NCI-H1417 (cell line): Measurements from ENCODE around the gene TTR.

Source experiments
- DNase-seq, 3 experiments: peaks; one replicate each; lab custom pipeline; 2025; lab: John Stamatoyannopoulos, UW

The TTR gene

DNA sequence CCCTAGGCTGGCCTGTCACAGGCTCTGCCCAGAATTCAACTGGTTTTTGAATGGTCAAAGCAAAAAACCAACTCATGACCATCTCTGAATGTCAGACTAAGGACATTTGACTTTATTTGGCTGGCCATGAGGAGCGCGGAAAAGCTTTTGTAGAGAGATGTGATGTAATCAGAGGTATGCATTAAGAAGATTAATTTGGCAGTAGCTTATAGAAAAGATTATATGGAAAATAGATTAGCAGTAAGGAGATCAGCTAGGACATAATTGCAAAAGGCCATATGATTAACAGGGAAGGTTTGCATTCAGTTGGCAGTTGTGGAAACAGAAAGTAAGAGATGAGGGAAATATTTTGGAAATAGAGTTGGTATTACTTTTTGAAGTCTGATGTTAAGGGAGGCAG, 12.3 kb upstream of the TTR start:
- no peak for DNase-seq

- no peak for DNase-seq
These were observed 10.0 kb upstream of the TTR start for GRCh38 chr18:31581498-31582197.

DNA sequence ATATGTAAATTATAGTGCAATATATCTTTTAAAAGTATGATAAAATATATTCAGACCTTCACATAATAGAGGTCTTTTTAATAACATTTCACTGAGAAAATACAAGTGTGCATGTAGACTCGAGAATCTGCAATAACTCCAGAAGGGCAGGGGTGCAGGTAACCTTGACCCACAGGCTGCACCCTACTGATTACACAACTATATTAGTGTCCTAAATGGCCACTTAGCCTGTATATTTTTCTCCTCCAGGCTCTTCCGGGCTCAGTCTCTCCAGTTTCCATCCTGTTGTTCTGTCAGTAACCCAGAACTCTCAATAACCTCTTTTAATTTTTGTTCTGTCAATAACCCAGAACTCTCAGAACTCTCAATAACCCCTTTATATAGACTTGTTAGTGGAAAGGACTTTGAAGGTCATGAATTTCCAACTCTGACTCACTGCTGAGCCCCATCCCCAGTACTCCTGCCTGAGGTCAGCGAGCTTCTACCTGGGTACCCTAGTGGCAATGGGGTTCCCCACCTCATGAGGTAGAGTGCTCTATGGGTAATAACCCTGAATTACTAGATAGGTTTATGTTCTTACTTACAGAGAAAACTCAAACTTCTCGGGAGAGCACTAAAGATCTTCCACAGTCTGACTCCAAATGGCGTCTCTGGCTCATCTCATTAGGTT, 8.4 kb upstream of the TTR start:
- DNase-seq = no peak

GRCh38 chr18:31585991-31586390, 5.7 kb upstream of the TTR start:
- no peak for DNase-seq

DNA sequence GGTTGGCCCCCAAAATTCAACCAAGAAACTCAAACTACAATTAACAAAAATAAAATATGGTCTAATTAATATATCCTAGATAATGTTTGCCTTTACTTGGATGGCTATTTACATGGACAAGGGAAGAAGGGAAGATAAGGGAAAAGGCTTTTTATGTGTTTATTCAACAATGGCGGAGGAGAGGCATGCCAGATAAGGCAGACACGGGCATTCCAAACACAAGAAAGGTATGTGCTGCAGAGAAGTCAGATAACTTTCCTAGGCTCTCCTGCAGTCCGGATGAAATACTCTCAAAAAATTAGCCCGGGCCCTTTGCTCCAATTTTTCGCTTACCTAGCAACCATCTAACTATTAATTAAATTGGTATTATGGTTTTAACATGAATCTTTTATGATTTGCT, 5.1 kb upstream of the TTR start:
- DNase-seq = no peak

DNA sequence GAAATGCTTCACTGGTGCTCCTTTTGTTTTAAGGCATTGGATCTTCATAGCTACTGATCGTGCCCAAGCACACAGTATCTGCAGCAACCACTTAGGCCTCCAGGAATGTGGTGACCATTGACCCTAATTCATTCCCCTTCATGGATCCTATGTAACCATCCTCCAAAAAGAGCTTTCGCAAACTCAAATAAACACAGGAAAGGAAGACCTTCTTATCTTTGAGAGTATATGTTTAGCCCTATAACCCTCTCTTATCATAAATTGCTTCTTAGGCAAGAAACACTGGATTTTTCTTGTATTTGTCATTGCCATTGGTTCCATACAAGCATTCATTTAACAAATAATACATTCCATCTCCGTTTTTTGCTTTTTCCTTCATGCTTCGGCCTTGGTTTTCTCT, 4.1 kb upstream of the TTR start:
- DNase-seq = no peak

- no peak for DNase-seq
These were observed 1.1 kb upstream of the TTR start for GRCh38 chr18:31590570-31590969.

GRCh38 chr18:31591113-31591512, 564 bp upstream of the TTR start:
- DNase-seq = no peak

- DNase-seq = peak in 1 of 3 experiments; percentile 2
These were observed 955 bp downstream of the TTR start for GRCh38 chr18:31592506-31593157.

- no peak for DNase-seq
These were observed 3.6 kb downstream of the TTR start for GRCh38 chr18:31595121-31595771.

DNA sequence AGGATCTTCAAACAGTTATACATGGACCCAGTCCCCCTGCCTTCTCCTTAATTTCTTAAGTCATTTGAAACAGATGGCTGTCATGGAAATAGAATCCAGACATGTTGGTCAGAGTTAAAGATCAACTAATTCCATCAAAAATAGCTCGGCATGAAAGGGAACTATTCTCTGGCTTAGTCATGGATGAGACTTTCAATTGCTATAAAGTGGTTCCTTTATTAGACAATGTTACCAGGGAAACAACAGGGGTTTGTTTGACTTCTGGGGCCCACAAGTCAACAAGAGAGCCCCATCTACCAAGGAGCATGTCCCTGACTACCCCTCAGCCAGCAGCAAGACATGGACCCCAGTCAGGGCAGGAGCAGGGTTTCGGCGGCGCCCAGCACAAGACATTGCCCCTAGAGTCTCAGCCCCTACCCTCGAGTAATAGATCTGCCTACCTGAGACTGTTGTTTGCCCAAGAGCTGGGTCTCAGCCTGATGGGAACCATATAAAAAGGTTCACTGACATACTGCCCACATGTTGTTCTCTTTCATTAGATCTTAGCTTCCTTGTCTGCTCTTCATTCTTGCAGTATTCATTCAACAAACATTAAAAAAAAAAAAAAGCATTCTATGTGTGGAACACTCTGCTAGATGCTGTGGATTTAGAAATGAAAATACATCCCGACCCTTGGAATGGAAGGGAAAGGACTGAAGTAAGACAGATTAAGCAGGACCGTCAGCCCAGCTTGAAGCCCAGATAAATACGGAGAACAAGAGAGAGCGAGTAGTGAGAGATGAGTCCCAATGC, 4.6 kb downstream of the TTR start:
- DNase-seq = no peak

DNA sequence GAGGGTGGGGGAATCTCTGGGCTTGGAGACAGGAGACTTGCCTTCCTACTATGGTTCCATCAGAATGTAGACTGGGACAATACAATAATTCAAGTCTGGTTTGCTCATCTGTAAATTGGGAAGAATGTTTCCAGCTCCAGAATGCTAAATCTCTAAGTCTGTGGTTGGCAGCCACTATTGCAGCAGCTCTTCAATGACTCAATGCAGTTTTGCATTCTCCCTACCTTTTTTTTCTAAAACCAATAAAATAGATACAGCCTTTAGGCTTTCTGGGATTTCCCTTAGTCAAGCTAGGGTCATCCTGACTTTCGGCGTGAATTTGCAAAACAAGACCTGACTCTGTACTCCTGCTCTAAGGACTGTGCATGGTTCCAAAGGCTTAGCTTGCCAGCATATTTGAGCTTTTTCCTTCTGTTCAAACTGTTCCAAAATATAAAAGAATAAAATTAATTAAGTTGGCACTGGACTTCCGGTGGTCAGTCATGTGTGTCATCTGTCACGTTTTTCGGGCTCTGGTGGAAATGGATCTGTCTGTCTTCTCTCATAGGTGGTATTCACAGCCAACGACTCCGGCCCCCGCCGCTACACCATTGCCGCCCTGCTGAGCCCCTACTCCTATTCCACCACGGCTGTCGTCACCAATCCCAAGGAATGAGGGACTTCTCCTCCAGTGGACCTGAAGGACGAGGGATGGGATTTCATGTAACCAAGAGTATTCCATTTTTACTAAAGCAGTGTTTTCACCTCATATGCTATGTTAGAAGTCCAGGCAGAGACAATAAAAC, 6.5 kb downstream of the TTR start:
- DNase-seq = no peak

DNA sequence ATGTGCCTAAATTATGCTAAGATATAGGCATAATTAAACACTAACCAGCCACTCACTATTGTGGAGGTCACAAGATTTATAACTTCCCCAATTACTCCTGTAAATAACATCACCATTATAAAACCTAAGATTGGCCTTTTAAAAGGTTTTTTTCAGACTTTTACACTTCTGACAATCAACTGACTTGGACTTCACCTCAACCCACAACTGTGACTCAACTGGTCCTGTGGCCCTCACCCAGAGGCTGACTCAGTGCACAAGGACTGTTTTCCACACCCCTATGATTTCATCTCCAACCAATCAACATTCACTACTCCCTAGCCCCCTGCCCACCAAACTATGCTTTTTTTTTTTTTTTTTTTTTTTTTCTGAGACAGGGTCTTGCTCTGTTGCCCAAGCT, 11.6 kb downstream of the TTR start:
- no peak for DNase-seq

- no peak for DNase-seq
These were observed 14.6 kb downstream of the TTR start for GRCh38 chr18:31606265-31606664.

- no peak for DNase-seq
These were observed 15.7 kb downstream of the TTR start for GRCh38 chr18:31607384-31607783.

- DNase-seq = no peak
These were observed 18.2 kb downstream of the TTR start for GRCh38 chr18:31609886-31610285.

- peak; percentile 28 to 64 (median 43) for DNase-seq
These were observed 18.9 kb downstream of the TTR start for GRCh38 chr18:31610286-31611205.

DNA sequence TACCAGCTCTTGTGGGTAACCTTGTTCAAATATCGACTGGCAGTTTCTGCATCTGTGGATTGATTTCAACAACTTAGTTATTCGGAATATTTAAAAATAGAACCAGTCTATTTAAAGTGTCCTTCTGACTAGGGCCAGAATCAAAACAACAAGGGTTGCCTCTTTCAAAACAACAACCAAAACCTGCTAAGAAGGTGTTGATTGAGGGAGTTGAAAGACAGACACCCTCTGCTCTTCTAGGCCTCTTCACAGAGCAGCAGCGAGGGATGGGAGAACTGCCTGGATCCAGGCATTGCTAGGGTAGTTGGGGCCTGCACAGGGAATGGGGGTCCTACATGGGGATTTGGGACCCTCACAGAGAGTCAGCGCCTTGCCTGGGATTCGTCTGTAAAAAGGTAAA, 19.8 kb downstream of the TTR start:
- no peak for DNase-seq

GRCh38 chr18:31612124-31612523, 20.4 kb downstream of the TTR start:
- no peak for DNase-seq

DNA sequence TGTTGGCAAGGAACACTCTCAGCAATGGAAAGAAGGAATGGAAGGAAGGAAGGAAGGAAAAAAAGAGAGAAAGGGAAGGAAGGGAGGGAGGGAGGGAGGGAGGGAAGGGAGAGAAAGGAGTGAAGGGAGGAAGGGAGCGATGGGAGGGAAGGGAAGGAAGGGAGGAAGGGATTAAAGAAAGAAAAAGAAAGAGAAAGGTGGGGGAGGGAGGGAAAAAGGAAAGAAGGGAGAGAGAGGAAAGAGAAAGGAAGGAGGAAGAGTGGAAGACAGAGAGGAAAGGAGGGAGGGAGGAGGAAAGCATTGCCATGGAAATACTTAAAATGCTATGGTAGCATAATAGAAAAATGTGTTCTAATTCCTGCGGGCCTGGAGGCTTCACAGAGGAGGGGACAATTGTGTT, 22.4 kb downstream of the TTR start:
- no peak for DNase-seq
